NB4 (cell line): ENCODE measurements around the gene PLEKHG2.

ENCODE experiments used
- DNase-seq: peaks from one replicate; pipeline ENCODE4 v3.0.0; 2010; ENCODE audit warnings: low read depth
- H3K4me3 ChIP-seq: one replicate; pipeline ENCODE4 v1.5.1; 2011; ENCODE audit warnings: mild to moderate bottlenecking, low read depth, low read length, moderate library complexity
- MYC ChIP-seq: IDR thresholded peaks from 2 replicates; pipeline ENCODE4 v1.6.1; 2011; ENCODE audit warnings: low read depth, low read length
- POLR2A ChIP-seq: IDR thresholded peaks from 2 replicates; pipeline ENCODE4 v1.6.1; 2011; ENCODE audit warnings: mild to moderate bottlenecking; ENCODE audit not compliant: insufficient read length; ENCODE audit errors: extremely low read depth
- TF ChIP-seq, protein P1 (sequence below): IDR thresholded peaks from one replicate; pipeline ENCODE4 v1.5.1; 2012; ENCODE audit warnings: low read depth, low read length
- TF ChIP-seq, protein P2 (sequence below): IDR thresholded peaks from 2 replicates; pipeline ENCODE4 v1.6.1; 2011; ENCODE audit warnings: low read depth, low read length

The PLEKHG2 gene

GRCh38 chr19:39401070-39401548, 11.4 kb upstream of the PLEKHG2 start:
- TF ChIP-seq, protein P1, sequence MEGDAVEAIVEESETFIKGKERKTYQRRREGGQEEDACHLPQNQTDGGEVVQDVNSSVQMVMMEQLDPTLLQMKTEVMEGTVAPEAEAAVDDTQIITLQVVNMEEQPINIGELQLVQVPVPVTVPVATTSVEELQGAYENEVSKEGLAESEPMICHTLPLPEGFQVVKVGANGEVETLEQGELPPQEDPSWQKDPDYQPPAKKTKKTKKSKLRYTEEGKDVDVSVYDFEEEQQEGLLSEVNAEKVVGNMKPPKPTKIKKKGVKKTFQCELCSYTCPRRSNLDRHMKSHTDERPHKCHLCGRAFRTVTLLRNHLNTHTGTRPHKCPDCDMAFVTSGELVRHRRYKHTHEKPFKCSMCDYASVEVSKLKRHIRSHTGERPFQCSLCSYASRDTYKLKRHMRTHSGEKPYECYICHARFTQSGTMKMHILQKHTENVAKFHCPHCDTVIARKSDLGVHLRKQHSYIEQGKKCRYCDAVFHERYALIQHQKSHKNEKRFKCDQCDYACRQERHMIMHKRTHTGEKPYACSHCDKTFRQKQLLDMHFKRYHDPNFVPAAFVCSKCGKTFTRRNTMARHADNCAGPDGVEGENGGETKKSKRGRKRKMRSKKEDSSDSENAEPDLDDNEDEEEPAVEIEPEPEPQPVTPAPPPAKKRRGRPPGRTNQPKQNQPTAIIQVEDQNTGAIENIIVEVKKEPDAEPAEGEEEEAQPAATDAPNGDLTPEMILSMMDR, result no peak
- no peak for TF ChIP-seq POLR2A
- TF ChIP-seq MYC, result no peak
- TF ChIP-seq, protein P2, sequence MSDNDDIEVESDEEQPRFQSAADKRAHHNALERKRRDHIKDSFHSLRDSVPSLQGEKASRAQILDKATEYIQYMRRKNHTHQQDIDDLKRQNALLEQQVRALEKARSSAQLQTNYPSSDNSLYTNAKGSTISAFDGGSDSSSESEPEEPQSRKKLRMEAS, result no peak
- no peak for DNase-seq
- no peak overlapping the region for H3K4me3 ChIP-seq

- no peak for TF ChIP-seq MYC
- TF ChIP-seq, protein P1, result no peak
- TF ChIP-seq, protein P2, result no peak
- no peak for TF ChIP-seq POLR2A
- peak overlapping the region; percentile 30 for H3K4me3 ChIP-seq
- peak; percentile 72 for DNase-seq
These were observed 10.7 kb upstream of the PLEKHG2 start for GRCh38 chr19:39401549-39402345.

- TF ChIP-seq, protein P2, result peak; percentile 89
- TF ChIP-seq, protein P1, result no peak
- TF ChIP-seq POLR2A, result no peak
- TF ChIP-seq MYC, result 0 out of 2 replicates have a peak, but pooled peaks have one; percentile 57
- peak; percentile 88 for DNase-seq
- H3K4me3 ChIP-seq, result peak overlapping the region; percentile 30
These were observed 9.8 kb upstream of the PLEKHG2 start for GRCh38 chr19:39402346-39403300.

- no peak overlapping the region for H3K4me3 ChIP-seq
- TF ChIP-seq POLR2A (no peak), MYC (0 out of 2 replicates have a peak, but pooled peaks have one; percentile 40)
- TF ChIP-seq, protein P2, result peak; percentile 8; the same call in 1 of the 2 replicates
- TF ChIP-seq, protein P1, result no peak
- peak; percentile 84 for DNase-seq
These were observed 8.8 kb upstream of the PLEKHG2 start for GRCh38 chr19:39403331-39404312.
